HG03108 (cell line): Measurements from ENCODE around the gene ZMYND10.
A peak's percentile ranks its signal among the peaks of the same experiment; 100 is the strongest.

Experiments
- ATAC-seq: cut with Tn5 transposase; IDR thresholded peaks from one replicate; pipeline ENCODE4 v1.9.1; 2021; ENCODE audit warnings: moderate library complexity; ENCODE audit not compliant: unreplicated experiment

Gene ZMYND10

DNA sequence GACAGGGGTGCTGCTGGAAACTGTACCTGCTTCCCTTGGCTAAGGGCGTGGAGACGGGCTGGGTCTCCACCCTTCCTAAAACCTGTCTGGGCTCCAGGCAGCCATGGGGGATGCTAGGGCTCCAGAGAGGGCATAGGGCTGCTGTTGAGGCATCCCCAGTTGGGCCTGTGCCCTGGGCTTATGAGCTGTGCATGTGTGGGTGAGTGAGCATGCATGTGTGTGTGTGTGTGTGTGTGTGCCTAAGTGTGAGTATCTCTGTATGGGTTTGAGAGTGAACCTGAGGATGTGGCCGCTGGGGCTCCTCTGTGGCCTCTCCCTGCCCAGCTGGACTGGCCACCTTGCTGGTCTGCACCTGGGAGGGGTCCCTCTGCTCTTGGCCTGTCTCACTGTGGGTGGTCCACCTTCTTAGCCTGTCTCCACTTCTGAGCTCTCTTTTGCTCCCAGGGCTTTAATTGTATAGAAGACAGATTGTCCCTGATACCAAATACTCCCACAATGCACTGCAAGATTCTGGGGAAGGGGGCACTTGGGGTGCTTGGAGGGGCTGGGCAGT lies 25.7 kb upstream of the ZMYND10 start:
- ATAC-seq, result no peak

DNA sequence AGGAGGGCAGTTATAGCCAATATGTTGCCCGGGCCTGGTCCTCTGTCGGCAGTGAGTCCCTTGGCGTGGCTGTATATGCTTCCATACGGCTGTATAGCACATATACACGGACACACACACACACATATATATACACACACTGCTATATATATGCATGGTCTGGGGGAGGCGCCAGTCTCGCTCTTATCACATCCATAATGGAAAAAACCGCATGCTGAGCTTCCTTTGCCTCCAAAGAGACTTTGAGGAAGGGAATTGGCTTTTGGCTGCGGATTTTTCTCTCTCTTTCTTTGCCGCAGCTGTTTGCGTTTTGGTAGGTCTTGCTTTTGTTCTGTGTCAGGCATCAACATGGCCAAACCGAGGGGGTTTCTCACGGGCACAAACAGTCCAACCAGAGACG lies 25.1 kb upstream of the ZMYND10 start:
- no peak for ATAC-seq

DNA sequence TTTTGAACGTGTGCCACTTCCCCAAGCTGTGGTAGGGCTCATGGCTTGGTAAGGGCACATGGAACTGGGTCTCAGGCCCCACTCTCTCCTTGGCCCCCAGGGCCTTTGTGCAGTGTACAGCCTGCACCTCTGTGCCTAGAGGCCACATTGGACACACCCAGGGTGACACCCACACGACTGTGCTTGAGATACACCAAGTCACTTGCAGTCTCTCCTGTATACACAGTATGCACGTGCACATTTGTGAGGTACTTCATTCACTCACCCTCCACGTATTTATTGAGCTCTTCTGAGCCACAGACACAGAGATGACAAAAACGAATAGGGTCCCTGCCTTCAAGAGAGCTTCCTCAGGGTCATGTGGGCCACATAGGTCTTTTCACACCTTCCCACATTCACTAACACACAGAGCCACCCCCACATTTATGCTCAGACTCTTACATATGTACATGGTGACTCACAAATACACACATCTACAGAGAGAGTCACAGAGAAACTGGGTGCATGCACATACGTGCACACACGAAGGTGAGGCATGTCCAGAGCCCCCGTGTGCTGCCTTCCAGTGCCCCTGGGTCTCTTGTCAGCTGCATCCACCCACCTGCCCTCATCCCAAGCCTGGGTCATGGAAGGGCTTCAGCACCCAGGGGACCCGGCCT lies 23.6 kb upstream of the ZMYND10 start:
- no peak for ATAC-seq

DNA sequence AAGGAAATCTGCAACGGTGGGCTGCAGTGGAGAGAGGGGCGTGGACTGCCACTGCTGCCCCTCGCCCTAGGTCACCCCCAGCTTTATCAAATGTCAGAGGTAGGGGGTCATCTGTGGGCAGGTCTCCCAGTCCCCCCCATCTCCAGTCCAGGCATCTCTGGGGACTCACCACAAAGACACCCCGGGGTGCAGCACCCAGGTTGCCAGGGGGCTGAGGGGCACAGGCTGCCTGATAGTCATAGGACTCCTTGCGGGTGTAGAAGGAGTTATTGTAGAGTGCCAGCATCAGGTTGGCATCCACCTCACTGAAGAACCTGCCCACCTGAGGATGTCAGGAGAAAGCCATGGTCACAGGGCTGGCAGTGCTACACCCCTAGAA lies 20.3 kb upstream of the ZMYND10 start:
- no peak for ATAC-seq

DNA sequence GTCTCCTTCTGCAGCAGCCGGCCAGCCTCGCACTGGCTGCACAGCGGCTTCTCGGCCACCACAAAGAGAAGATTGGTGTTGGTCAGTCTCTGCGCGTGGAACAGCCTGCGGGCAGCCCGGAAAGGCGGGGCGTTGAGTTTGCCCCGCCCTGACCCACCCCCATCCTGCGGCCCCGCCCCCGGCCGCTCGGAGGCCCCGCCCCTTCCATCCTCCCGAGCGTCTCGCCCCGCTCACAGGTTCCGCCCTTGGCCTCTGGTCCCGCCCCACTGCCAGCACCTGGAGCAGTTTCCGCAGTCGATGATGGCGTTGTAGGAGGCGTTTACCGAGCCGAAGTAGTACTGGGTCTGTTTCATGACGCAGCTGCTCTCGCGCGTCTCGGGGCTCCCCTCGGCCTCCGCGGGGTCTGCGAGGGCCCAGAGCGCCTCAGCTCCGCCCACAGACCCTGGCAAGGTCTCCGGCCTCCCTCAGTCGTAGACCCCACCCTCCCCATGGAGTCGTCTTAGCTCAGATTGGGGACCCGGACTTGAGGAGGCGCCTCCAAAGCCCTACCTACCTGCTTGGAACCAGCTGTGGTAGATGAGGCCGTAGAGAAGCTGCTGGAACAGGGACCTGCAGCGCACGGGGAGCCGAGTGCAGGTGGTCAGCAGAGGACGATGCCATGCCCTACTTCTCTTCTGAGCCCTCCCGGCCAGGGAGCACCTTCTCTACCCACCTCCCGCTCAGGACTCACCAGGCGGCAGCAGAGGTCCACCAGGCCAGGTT lies 19.7 kb upstream of the ZMYND10 start:
- peak; percentile 85 for ATAC-seq

DNA sequence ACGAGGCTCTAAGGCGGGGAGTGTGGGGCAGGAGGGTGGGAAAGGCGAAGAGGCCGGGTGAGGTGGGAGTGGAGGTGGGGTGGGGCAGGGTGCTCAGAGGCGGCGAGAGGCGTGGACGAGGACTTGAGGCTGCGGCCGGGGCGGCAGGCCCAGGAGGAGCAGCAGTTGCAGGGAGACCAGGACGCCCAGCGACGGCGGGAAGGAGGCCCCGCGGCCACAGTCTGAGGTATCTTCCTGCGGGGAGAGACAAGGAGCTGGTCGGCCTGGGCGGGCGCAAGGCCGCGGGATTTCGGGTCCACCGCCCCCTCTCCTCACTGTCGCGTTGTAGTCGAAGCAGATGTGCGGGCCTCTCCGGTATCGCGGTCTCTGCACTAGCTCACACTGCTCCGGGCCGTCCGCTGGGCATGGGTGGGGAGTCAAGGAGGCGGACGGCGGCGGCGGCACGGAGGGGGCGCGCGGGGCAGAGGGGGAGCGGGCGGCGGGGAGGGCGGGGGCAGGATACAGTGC lies 19.1 kb upstream of the ZMYND10 start:
- ATAC-seq, result peak; percentile 5

DNA sequence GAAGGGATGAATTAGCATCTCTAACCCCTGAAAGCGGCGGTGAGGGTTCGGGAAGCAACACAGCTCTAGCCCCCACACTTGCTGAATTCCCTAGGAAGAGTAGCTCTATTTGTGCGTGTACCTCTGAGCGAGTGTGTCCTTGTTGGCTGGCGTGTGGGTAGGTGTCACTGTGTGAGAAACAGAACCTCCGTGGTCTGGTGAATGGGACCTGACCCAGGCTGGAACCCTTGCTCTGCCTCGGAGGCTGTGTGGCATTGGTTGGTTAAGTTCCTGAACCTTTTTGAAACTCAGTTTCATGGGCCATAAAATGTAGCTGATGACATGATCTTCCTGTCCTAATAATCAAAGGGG lies 14.2 kb upstream of the ZMYND10 start:
- no peak for ATAC-seq

DNA sequence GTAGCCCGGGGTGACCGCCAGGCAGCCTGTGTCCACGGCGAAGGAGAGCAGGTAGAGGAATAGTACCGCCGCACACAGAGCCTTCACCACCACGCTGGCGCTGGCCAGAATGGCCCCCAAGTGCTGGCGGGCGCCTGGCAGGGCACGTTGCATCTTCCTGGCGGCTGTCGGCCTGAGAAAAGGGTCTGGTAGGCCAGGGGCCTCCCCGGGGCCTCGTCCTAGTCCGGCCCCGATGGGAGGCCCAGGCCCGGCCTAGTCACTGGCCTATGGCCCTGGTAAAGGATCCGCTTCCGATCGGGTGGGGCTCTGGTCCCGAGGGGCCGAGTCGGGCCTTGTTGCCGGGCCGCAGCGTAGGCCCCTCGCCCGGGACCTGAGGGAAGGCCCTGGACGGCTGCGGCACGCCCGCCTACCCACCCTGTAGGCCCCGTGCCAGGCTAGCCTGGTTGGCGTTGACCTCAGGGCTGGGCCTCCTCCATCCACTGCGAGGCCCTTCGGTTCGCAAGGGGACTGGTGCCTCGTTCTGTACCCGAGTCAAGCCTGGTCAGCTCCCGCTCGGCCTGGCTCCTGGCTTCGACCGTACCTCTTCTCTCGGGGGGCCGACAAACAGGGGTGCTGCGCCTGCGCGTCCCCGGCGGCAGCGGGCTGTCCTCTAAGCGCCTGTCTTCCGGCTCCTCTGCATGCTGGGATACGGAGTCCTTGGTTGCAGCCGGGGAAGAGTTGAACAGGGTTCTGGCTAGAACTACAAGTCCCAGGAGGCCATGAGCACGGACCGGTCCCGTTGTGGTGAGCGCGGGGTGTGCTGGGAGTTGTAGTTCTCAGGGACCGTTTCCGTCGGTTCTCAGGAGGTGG lies 13.6 kb upstream of the ZMYND10 start, which contains the start of gene TMEM115:
Gene TMEM115 (minus strand): TSS at position 611 of the 849 bp plus-strand sequence. CDS start 458 bp downstream, at position 153.
- peak; percentile 97 for ATAC-seq

DNA sequence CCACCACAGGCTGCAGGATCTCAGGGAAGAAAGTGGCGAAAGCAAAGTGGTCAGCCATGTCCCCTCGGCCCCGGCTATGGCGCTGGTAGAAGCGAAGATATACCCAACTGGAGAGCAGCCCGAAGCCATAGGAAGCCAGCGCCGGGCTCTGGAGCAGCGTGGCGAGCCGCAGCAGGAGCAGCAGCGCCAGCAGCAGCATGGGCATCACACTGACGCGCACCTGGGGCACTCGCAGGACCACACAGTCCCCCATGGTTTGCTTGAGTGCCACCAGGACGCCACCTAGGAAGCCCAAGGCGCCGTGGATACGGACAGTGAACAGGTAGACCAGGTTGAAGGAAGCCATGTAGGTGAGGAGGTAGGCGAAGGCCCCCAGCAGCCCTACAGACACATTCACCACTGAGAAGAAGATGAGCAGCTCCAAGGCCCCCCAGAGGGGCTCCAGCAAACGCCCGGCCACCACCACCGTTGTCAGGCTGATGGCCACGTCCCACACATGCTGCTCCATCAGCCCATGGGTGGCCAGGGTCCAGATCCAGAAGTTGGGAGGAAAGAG lies 12.9 kb upstream of the ZMYND10 start:
- no peak for ATAC-seq

DNA sequence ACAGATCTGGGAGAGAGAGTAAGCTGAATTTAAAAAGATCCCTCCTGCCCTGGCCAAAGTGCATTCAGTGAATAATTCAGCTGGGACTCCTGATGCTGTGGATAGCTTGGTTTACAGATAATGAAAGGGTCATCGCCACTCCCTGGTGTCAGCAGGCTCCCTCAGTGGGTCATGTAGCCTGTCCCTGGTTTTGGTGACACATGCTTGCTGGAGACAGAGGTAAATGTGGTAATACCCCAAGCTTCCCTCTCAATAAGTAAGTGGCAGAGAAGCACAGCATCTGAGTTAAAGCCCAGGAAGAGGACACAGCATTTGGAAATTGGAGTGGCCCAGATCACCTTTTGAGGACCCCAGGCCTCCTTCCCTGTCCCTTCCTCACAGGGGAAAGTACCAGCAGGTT lies 11.9 kb upstream of the ZMYND10 start:
- no peak for ATAC-seq

DNA sequence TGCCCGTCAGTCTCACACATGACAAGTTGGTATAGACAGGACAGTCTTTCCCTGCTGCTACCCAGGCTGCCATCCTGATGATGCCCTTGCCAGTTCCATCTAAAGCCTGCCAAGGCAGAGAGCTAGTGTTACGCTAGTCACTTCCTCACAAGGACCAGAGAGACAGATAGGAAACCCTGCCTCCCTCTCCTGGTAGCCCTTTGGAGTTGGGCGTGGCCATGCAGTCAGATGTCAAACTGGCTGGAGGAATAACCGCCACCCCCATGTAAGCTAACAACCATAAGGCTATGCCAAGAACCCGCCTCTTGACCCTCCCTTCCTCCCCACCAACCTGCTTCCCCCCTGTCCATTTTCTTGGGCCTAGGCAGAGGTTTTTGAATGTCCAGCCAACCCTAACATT lies 11.0 kb upstream of the ZMYND10 start:
- ATAC-seq, result no peak

DNA sequence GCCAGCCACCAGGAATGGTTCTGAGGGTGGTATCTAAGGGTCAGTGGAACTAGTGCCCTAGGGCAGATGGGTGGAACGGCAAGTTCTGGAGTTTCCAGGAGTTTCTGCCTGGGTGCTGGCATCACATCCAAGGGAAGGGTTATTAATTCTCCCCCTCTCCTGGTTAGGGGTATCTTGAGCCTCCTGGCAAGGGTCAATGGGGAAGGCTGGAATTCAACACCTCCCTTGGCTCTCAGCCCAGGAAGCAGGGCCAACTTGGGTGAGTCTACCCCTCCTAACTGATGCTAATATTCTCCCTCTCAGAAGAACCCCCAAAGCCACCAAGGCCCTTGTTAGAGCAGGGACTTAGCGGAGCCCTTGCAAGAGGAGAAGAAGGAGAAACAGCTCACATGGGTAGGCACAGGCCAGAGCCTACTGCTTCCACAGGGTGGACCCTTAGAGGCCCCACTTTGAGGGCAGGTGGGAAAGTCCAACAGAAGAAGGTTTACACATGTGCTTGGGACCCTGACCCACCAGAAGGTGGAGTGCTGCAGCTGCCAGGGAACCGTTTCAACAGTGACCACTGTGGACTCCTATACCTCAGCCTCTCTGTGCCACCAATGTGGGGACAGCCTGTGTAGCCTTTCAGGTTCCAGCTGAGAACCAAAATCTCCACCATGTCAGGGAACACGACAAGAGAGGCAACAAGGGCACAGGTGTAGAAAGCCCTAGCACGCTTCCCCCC lies 10.5 kb upstream of the ZMYND10 start:
- no peak for ATAC-seq

DNA sequence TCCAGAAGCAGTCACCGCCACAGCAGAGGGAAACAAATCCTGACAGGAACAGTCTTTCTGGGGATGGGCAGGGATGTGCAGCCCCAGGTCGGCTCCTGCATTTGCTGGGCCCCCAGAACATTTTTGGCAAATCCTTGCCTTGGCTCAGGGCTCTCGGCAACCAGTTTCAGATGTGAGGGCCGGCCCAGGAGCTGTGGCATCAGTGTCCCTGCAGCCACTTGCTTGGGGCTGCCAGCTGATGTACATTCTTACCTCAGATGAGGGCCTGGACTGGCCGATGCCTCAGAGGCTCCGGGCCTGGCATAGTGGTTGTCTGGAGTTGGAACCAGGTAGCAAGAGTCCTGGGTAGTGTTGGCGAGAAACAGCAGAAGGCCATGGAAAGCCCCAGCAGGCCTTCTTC lies 9.3 kb upstream of the ZMYND10 start:
- ATAC-seq, result no peak

DNA sequence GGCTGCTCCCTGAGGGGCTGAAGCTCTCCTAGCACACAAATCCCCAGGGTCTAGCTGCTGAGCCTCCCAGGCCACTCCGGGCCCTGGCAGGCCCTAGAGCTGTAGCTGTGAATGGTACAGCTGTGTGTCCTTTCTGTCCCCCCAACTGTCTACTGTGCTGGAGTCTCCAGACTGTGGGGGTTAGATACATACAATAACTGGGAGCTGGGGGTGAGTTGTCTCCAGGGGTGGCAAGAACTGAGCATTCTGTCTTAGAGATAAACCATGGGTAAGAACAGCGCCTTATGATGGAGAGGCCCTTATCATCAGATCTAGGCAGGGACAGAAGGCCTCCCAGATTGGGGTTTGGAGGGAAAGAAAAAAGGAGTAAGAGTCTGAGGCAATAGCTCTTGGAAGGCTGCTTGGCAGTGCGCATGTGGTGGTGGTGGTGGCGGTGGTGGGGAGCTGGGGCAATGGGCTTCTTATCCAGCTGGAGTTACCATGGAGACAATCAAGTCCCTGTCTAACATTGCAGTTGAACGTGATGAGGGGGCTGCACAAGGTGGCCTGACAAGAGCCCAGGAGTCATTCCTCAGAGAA lies 8.7 kb upstream of the ZMYND10 start:
- no peak for ATAC-seq

DNA sequence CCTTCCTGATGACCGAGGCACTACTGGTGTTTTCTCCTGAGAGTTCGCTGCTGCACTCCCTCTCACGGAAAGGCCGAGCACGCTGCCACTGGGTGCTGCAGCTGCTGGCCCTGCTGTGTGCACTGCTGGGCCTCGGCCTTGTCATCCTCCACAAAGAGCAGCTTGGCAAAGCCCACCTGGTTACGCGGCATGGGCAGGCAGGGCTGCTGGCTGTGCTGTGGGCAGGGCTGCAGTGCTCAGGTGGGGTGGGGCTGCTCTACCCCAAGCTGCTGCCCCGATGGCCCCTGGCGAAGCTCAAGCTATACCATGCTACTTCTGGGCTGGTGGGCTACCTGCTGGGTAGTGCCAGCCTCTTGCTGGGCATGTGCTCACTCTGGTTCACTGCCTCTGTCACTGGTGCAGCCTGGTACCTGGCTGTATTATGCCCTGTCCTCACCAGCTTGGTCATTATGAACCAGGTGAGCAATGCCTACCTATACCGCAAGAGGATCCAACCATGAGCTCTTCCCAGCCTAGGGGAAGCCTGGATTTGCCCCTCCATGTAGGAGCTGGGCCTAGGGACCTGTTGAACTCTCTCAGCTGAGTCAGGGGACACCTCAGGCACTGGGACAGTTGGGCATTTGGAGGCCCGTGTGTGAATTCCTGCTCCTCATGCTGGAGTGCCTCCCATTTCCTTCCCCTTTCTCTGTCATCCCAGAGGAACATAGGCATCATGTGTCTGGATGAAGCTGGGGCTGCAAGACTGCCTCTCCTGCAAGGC lies 7.9 kb upstream of the ZMYND10 start:
- no peak for ATAC-seq

DNA sequence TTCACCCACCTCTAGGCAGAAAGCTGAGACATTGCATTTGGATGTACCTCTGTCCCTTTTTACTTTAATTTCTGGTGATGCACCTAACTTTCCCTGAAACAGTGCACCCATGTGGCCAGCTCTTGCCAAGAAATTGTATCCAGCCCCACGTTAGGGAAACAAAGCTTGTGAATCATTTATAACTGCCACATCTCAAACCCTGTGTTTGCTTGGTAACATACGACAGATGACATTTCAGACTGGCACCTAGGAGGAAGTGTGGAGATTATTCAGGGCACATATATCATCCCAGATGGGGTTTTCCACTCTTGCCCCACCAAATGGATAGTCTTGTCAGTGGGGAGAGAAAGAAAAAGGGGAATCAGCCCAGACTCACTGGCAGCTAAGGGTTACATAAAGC lies 7.2 kb upstream of the ZMYND10 start:
- ATAC-seq, result no peak

DNA sequence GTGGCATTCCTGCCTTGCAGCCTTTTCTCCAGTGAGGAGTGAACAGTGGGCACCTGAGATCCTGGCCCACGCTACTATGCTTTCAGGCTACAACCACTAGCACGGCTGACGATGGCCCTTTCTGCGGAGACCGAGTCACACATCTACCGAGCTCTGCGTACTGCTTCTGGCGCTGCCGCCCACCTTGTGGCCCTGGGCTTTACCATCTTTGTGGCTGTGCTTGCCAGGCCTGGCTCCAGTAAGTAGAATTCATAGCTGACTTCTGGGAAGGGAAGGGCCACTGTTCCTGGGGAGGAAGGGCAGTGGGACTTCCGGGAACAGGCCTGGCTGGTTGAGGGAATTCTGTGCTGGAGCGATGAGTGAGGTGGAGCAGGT lies 5.8 kb upstream of the ZMYND10 start:
- no peak for ATAC-seq

DNA sequence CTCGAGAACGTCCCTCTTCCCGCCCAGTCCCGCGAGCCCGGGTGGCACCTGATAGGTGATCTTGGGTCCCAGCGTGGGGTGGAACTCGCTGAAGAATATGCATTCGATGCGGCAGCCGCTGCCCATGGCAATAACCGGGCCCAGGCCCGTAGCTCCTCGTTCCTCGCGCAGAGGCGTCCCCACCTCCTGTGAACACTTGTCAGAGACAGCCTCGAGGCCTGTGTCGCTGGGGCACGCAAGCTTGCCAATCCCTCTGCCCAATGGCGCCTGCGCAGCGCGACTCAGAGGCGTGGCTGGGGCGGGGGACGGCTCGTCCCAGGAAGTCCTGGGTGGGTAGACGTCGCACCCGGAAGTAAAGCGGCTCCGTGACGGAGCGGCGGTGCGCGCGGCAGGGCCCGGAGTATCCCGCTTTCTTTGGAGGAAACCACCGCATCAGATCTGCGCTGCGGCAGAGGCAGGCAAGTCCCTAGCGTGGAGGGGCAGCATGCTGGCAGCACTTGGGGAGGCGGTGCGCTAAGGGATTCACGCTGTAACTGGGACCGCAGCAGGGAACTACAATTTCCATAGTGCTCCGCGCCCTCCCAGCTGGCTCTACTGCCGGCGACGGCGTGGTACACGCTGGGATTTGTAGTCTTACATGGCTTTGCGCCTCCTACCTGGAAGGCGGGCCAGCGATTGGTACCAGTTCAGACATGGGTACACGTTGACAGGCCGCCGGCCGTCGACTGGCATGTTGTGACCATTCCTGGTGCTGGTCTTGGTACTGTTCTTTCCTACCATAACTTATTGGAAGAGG lies 5.2 kb upstream of the ZMYND10 start, which contains the start of the genes CYB561D2 and NPRL2:
Gene CYB561D2 (plus strand): TSS at position 336 of the 796 bp plus-strand sequence. CDS start 572 bp downstream, outside the sequence.
Gene NPRL2 (minus strand): TSS at position 249 of the 796 bp plus-strand sequence. CDS start 123 bp downstream, at position 126.
- ATAC-seq, result peak; percentile 86
